K562 (cell line): ENCODE data around the gene SIGLEC9. TPM values are rescaled to one million over a fixed set of nuclear protein-coding genes. Genes with fewer than 3 reads are reported as not detected.
A peak's percentile ranks its signal among the peaks of the same experiment; 100 is the strongest.

ENCODE experiments used
- BRF1 ChIP-seq: IDR thresholded peaks from 3 replicates; pipeline ENCODE4 v1.6.1; 2011; ENCODE audit warnings: borderline replicate concordance, mild to moderate bottlenecking; ENCODE audit not compliant: insufficient read length; ENCODE audit errors: extremely low read depth
- CGGBP1 ChIP-seq: fragments of 250-450 bp; sonication (Bioruptor Pico); IDR thresholded peaks from 2 replicates; pipeline ENCODE4 v1.9.0; 2021; ENCODE audit warnings: mild to moderate bottlenecking
- ESRRA ChIP-seq: fragments of 450-650 bp; IDR thresholded peaks from 2 replicates; pipeline ENCODE4 v1.6.1; 2014; ENCODE audit warnings: low read depth, mild to moderate bottlenecking, moderate library complexity, borderline replicate concordance
- FIP1L1 ChIP-seq: fragments of 200-400 bp; formaldehyde crosslinking; IDR thresholded peaks from 2 replicates; pipeline ENCODE4 v1.6.1; 2018; ENCODE audit warnings: mild to moderate bottlenecking, low read depth, low read length; ENCODE audit not compliant: poor library complexity, severe bottlenecking
- FOXA1 ChIP-seq: fragments of 450-650 bp; IDR thresholded peaks from 2 replicates; pipeline ENCODE4 v1.6.1; 2016; ENCODE audit warnings: mild to moderate bottlenecking, borderline replicate concordance
- FOXK1 ChIP-seq: sonication (generic); formaldehyde crosslinking; IDR thresholded peaks from 2 replicates; pipeline ENCODE4 v1.8.0; 2022; ENCODE audit warnings: missing genetic modification reagents, mild to moderate bottlenecking, borderline replicate concordance
- GABPA ChIP-seq: fragments of 200-800 bp; sonication (Bioruptor generic); conservative IDR thresholded peaks from 2 replicates; pipeline ENCODE4 v1.6.1; 2016; ENCODE audit warnings: low read depth, missing genetic modification characterization, missing compliant biosample characterization
- HDAC1 ChIP-seq, 2 experiments: fragments of 450-650 bp; IDR thresholded peaks; 2 replicates each; pipeline ENCODE4 v1.6.1; 2016 to 2017; ENCODE audit warnings: inconsistent platforms in 1 of 2, mild to moderate bottlenecking in 1 of 2, moderate library complexity in 1 of 2
- HNRNPLL ChIP-seq: fragments of 200-400 bp; formaldehyde crosslinking; IDR thresholded peaks from 2 replicates; pipeline ENCODE4 v1.6.1; 2017; ENCODE audit warnings: low read length, low read depth, mild to moderate bottlenecking; ENCODE audit not compliant: poor library complexity, severe bottlenecking
- HNRNPUL1 ChIP-seq: fragments of 200-400 bp; formaldehyde crosslinking; IDR thresholded peaks from 2 replicates; pipeline ENCODE4 v1.6.1; 2017; ENCODE audit warnings: low read length
- KHSRP ChIP-seq: fragments of 450-650 bp; IDR thresholded peaks from 2 replicates; pipeline ENCODE4 v1.6.1; 2017
- KLF6 ChIP-seq: fragments of 250-450 bp; sonication (Bioruptor Pico); IDR thresholded peaks from 2 replicates; pipeline ENCODE4 v1.4.0; 2020; ENCODE audit warnings: mild to moderate bottlenecking, moderate library complexity, borderline replicate concordance
- NFIC ChIP-seq: fragments of 450-650 bp; IDR thresholded peaks from 2 replicates; pipeline ENCODE4 v1.6.1; 2017; ENCODE audit warnings: mild to moderate bottlenecking, inconsistent platforms
- PCBP2 ChIP-seq: fragments of 200-400 bp; formaldehyde crosslinking; IDR thresholded peaks from 2 replicates; pipeline ENCODE4 v1.6.1; 2018; ENCODE audit warnings: low read length, low read depth, mild to moderate bottlenecking, moderate library complexity; ENCODE audit not compliant: poor library complexity, severe bottlenecking
- PYGO2 ChIP-seq: fragments of 450-650 bp; IDR thresholded peaks from 2 replicates; pipeline ENCODE4 v1.6.1; 2016; ENCODE audit warnings: mild to moderate bottlenecking, missing genetic modification characterization, moderate library complexity, missing compliant biosample characterization
- SMARCA4 ChIP-seq: fragments of 450-650 bp; IDR thresholded peaks from 2 replicates; pipeline ENCODE4 v1.6.1; 2016
- SP1 ChIP-seq: sonication (generic); formaldehyde crosslinking; IDR thresholded peaks from 2 replicates; pipeline ENCODE4 v1.8.1; 2022; ENCODE audit warnings: mild to moderate bottlenecking, missing genetic modification reagents
- TAF7 ChIP-seq: fragments of 450-650 bp; IDR thresholded peaks from 2 replicates; pipeline ENCODE4 v1.6.1; 2016; ENCODE audit warnings: missing genetic modification characterization, missing compliant biosample characterization
- TBL1XR1 ChIP-seq, 2 experiments: IDR thresholded peaks; 2 replicates each; pipeline ENCODE4 v1.6.1; 2012; ENCODE audit warnings: improper control_type of control experiment in 2 of 2, low read length in 2 of 2, mild to moderate bottlenecking in 1 of 2
- ZBTB34 ChIP-seq: fragments of 250-450 bp; sonication (Bioruptor Pico); IDR thresholded peaks from 2 replicates; pipeline ENCODE4 v1.8.0; 2021; ENCODE audit warnings: mild to moderate bottlenecking, moderate library complexity
- ZBTB5 ChIP-seq: fragments of 450-650 bp; IDR thresholded peaks from 2 replicates; pipeline ENCODE4 v1.6.1; 2017; ENCODE audit warnings: antibody characterized with exemption
- ZNF324 ChIP-seq: fragments of 250-450 bp; sonication (Bioruptor Pico); IDR thresholded peaks from 2 replicates; pipeline ENCODE4 v1.4.0; 2020; ENCODE audit warnings: mild to moderate bottlenecking
- ZNF561 ChIP-seq: fragments of 450-650 bp; formaldehyde crosslinking; conservative IDR thresholded peaks from 2 replicates; pipeline ENCODE4 v1.4.0; 2020; ENCODE audit warnings: mild to moderate bottlenecking, moderate library complexity
- ZNF583 ChIP-seq: fragments of 250-450 bp; sonication (Bioruptor Pico); IDR thresholded peaks from 2 replicates; pipeline ENCODE4 v1.4.0; 2020
- ZNF699 ChIP-seq: fragments of 250-450 bp; sonication (Bioruptor Pico); IDR thresholded peaks from 2 replicates; pipeline ENCODE4 v1.8.0; 2021; ENCODE audit warnings: mild to moderate bottlenecking, moderate library complexity; ENCODE audit not compliant: insufficient replicate concordance
- ZNF707 ChIP-seq: fragments of 250-450 bp; sonication (Bioruptor Pico); conservative IDR thresholded peaks from 2 replicates; pipeline ENCODE4 v1.8.0; 2022; ENCODE audit warnings: inconsistent platforms, mild to moderate bottlenecking, moderate library complexity
- polyA plus RNA-seq, 8 experiments: library from polyadenylated mRNA; depleted of rRNA in 4 of 8; stranded (reverse) in 5 of 8; unstranded in 3 of 8; fragments of >200 nt; fragmentation: Nextera tagmentation in 2 of 8; fragmentation: Illumina TruSeq in 1 of 8; extraction: Ambion mirVana in 2 of 8; extraction: Trizol in 1 of 8; gene quantifications; 2 replicates each; pipeline versions ENCODE4 v1.2.1 to v1.2.3, GENCODE V29; 2011 to 2014; ENCODE audit warnings: inconsistent platforms in 1 of 8, missing spikeins in 1 of 8
- total RNA-seq, 7 experiments: library from RNA; depleted of rRNA in 6 of 7; stranded (reverse); fragments of >200 nt in 6 of 7; fragmentation: Illumina TruSeq in 2 of 7; extraction: Trizol in 2 of 7; gene quantifications; 2 replicates each; pipeline versions ENCODE4 v1.2.1 to v1.2.3, GENCODE V29; 2011 to 2021; ENCODE audit warnings: low replicate concordance in 1 of 7

Gene SIGLEC9
- total and polyA plus RNA-seq, 9 of the 15 experiments (the other 6 are each of a cell fraction or from before 2014, with no cell fraction given) = 0.09 to 0.34 (median 0.22) TPM; not detected in 4

- TF ChIP-seq HNRNPUL1 (no peak), CGGBP1 (CRISPR knock-in tag) (no peak), ZNF324 (CRISPR knock-in tag) (no peak), ZNF699 (CRISPR knock-in tag) (no peak), PYGO2 (tag) (no peak), GABPA (tag) (peak; percentile 98), ZNF583 (CRISPR knock-in tag) (no peak), ZBTB34 (CRISPR knock-in tag) (no peak), SP1 (CRISPR knock-in tag) (peak; percentile 85), FOXK1 (CRISPR knock-in tag) (no peak), FOXA1 (no peak), KLF6 (no peak), ZBTB5 (no peak), ZNF561 (CRISPR knock-in tag) (no peak), ZNF707 (CRISPR knock-in tag) (no peak), PCBP2 (no peak), ESRRA (0 out of 2 replicates have a peak, but pooled peaks have one; percentile 27), HNRNPLL (peak; percentile 78), FIP1L1 (no peak), HDAC1 (IDR thresholded peaks at IDR 0.05) (peak in 1 of 2 experiments; percentile 85; a peak in 2 of 4 replicates), TBL1XR1 (IDR thresholded peaks at IDR 0.05; ENCODE audit: low read length in 2 of 2) (peak in 1 of 2 experiments; percentile 27; a peak in 1 of 4 replicates), TAF7 (tag) (peak; percentile 38), NFIC (no peak), SMARCA4 (no peak), KHSRP (no peak), BRF1 (no peak)
Observed at GRCh38 chr19:51108066-51108804, 16.5 kb upstream of the SIGLEC9 start, which contains the start of gene CTU1 (continued).
